ENCODE data around the gene PTPRD. TPM values are rescaled to one million over a fixed set of nuclear protein-coding genes. Genes with fewer than 3 reads are reported as not detected.

Gene PTPRD
- total RNA-seq, 1 experiment from 2014 or later: 4.5 TPM

DNA sequence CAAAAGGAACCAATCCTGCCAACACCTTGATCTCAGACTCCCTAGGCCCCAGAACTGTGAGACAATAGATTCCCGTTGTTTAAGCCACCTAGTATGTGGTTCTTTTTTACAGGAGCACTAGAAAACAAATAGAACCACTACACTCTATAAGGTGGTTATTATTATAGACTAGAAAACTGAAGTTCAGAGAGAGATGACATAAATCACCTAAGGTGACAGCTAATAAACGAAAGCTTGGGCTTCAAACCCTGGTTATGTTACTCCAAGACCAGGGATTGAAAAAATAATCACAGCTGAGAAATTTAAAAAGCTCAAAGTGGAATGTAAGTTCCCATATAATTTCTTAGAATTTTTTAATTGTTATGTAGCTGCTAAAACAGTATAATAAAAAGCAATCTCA, 2097.1 kb downstream of the PTPRD start:
- DNase-seq (ENCODE audit: low read depth): no peak

DNA sequence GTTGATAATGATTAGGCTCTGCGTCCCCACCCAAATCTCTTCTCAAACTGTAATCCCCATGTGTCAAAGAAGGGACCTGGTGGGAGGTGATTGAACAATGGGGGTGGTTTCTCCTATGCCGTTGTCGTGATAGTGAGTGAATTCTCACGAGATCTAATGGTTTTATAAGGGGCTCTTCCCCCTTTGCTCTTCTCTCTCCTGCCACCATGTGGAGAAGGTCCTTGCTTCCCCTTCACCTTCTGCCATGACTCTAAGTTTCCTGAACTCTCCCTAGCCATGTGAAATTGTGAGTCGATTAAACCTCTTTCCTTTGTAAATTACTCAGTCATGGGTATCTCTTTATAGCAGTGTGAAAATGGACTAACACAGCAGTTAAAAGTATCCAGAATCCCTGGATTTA, 2098.0 kb downstream of the PTPRD start:
- peak; percentile 4 for DNase-seq (ENCODE audit: low read depth)

GRCh38 chr9:8508671-8509290, 2104.0 kb downstream of the PTPRD start:
- DNase-seq (ENCODE audit: low read depth): no peak

GRCh38 chr9:8494571-8494970, 2118.2 kb downstream of the PTPRD start:
- DNase-seq (ENCODE audit: low read depth): no peak

DNA sequence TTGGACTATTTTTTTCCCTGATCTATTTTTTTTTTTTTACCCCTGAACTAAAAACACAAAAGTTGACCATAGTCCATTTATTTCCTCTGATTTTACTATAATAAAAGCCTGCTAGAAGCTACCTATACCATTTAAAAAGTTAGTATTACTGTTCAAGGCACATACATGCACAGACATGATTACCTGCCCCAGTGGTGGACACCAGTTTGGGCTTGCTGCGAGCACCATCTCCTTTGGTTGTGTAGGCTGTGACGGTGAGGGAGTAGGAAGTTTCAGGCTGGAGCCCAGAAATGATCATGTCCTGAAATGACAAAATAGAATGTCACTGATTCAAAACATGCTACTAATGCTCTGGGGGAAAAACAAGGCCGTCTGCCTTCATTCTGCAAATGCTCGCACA, 2120.1 kb downstream of the PTPRD start:
- no peak for DNase-seq (ENCODE audit: low read depth)

DNA sequence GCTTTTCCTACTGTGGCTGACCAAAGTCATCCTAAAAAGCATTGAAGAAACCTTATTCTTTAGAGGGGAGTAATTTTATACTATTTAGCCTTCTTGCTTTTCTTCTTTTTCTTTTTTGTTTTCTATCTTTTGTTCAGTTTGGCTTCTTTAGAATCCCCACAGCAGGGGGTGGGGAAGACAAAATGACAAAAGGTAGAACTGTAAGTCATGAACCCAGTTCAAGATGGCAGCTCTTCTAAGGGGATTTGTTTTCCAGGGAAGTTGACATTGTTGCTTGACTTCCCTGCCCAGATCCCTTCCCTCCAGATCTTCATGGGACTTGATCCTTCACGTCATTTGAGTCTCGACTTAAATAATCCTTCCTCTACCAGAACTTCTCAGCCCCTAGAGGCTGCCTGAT, 2120.8 kb downstream of the PTPRD start:
- DNase-seq (ENCODE audit: low read depth): no peak

DNA sequence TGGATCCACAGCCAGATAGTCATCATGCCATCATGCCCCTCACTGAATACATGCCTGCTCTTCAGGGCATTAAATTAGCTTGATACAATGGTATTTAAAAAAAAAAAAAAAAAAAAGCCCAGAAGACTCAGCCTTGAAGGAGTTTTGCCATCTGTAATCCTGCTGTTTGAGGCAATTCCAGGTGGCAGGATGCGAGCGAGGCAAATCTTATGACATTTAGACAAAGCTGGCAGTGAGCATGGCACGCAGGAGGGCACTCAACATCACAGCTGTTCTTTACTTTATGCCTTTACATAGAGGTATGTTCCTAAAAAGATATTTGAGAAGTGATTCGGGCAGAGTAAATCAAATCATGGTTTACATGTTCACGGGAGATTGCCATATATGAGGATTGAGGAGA, 2121.2 kb downstream of the PTPRD start:
- DNase-seq (ENCODE audit: low read depth): no peak

- DNase-seq (ENCODE audit: low read depth): no peak
These were observed 2123.0 kb downstream of the PTPRD start for GRCh38 chr9:8489835-8490234.

DNA sequence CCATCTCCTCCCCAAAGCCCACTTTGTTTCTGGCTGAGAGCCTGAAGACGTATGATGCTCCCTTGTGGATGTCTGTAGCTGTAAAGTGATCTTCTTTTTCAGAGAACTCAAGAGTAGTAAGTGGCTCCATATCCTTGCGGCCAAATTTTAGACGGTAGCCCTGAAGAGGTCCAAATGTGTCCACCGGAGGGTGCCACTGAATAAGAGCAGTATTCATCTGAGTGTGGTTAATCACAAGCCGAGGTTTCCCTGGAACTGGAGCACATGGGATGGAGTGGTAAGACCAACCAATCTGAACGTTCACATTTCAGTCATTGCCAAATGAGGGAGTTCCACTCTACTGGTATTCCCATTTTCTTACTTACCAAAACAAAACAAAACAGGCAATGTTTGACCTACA, 2126.7 kb downstream of the PTPRD start:
- DNase-seq (ENCODE audit: low read depth): peak; percentile 42

- no peak for DNase-seq (ENCODE audit: low read depth)
These were observed 2128.1 kb downstream of the PTPRD start for GRCh38 chr9:8484597-8485191.

DNA sequence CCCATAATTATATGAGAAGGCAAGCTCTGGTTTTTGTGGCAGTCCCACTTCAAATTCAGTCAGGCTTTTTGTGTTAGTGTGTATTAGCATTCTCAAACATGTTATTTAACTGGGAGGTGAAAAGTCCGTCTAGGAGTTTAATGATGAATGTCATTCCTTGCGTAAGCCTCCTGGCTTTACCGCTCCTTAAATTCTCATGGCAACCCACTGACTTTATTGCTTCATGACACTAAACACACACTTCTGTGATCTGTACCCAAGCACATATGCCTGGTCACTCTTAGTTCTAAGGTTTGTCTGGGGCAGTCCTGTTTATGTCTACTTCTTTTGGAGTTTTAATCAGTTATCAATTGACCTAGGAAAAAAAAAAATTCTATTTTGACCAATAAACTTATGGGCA, 2135.4 kb downstream of the PTPRD start:
- no peak for DNase-seq (ENCODE audit: low read depth)

- DNase-seq (ENCODE audit: low read depth): no peak
These were observed 2137.9 kb downstream of the PTPRD start for GRCh38 chr9:8474937-8475336.

DNA sequence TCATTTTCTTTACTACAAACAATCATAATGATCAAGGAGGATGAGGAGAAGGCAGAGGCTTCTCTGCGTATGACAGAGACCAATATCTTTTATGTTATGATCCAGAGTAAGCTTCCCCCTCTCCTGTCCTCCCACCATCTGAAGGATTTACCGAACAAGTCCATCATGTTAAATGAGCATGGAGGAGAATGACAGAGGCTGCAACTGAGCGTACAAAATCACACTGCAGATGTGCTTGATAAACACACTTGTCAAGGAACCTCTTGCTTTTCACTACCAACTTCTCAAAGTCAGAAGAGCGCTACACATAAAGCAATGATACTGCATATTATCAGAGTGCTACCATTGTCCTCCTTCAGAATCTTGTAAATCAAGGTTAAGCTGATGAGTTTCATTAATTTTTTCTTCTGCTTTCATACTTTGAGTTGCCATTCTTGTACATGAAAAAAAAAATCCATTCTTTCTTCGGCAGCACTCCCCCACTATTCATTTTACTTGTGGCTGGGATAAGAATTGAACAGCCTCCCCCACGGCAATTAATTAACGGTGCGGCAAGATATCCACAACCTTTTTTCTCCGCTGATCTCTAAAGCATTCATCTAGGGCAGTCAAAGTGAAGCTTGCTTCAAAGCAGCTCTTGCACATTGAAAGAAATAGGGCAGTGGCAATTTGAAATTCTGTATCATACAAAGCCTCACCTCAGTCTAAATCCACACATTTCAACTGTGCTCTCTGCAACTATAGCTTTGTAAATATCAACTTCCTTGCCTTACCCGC, 2139.4 kb downstream of the PTPRD start:
- DNase-seq (ENCODE audit: low read depth): no peak

DNA sequence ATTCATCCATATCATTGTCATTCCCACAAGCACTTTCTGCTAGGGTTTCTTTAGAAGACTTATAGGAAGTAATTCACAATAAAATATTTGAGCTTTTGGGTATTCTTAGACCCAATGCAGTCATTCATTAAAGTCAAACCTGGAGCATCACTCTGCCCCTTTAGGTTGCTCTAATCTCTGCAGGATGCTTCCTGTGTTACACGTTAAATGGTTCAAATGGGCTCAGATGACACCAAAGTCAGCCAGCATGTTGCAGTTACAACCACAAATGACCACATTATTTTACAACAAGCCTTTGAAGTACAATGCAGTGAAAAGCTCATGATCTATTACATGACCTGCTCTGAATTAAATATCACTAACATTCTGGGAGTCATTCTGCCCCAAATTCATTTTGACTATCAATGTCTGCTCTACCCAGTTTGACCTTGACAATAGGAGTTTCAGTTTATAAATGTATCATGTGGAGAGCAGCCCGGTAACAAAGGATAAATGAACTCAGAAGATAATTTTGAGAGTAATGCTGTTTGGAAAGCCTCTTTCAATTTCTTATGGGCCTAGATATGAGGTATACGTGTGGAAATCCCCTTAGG, 2144.7 kb downstream of the PTPRD start:
- no peak for DNase-seq (ENCODE audit: low read depth)

GRCh38 chr9:8457816-8458215, 2155.0 kb downstream of the PTPRD start:
- no peak for DNase-seq (ENCODE audit: low read depth)

GRCh38 chr9:8457055-8457454, 2155.7 kb downstream of the PTPRD start:
- DNase-seq (ENCODE audit: low read depth): no peak

- no peak for DNase-seq (ENCODE audit: low read depth)
These were observed 2156.5 kb downstream of the PTPRD start for GRCh38 chr9:8456344-8456743.

GRCh38 chr9:8450810-8451545, 2161.8 kb downstream of the PTPRD start:
- DNase-seq (ENCODE audit: low read depth): no peak

- DNase-seq (ENCODE audit: low read depth): no peak
These were observed 2164.6 kb downstream of the PTPRD start for GRCh38 chr9:8448226-8448625.

- DNase-seq (ENCODE audit: low read depth): no peak
These were observed 2165.2 kb downstream of the PTPRD start for GRCh38 chr9:8447601-8448000.

DNA sequence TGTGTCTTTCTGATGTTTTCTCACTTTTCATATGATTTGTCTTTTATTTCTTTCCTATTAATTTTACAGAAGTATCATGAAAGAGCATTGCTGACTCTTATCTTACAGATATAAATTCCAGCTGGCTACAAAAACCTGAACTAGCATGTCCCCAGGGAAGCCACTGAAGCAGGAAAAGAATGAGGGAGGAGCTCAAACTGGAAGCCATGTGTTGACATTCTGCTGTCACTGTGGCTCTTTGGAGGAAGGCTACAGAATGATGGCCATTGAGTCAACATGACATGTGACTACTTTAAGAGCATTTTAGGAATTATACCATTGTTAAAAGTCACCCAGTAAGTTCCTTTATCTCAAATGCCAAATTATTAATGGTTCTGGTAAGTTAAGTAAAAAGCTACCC, 2174.9 kb downstream of the PTPRD start:
- no peak for DNase-seq (ENCODE audit: low read depth)

GRCh38 chr9:8437259-8437658, 2175.5 kb downstream of the PTPRD start:
- DNase-seq (ENCODE audit: low read depth): no peak
